ENCODE results near the gene ERG.

DNA sequence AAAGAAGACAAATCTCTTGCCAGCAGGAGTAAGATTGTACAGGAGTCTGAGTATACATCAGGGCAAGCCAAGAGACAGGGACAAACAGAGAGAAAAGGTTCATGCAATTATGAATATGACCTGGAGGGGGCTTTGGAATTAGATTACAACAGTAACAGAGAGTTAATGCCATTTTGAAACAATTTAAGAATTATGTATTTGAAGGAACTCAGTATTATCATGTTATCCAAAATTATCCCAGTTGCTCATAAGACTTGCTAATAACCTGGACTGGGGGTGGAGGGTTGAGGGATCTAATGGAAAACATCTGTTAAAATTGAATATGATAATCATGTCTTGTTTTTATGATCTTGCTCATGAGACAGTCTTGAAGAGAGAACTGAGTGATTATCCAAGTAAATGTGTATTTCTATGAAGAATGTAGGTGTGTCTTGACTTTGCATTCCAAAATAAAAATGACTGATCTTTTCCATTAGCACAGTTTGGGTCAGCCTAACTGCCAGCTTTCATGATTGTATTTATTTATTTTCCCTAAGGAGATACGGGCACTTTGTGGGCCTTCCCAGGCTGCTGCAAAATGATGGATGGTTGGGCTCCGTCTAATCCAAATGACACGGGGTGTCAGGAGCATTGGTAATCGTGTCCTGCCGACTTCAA, 117.7 kb downstream of the ERG start:
- TF ChIP-seq POLR2A (IDR thresholded peaks at IDR 0.05; ENCODE audit: low read length) (no peak), JUNB (IDR thresholded peaks at IDR 0.05) (no peak)

Measured in A549 (cell line).